ENCODE data around the gene ITPR3.

GRCh38 chr6:33697845-33698244 is 76.7 kb downstream of the ITPR3 start:
- TF ChIP-seq CTCF (IDR thresholded peaks at IDR 0.05) (no peak), POLR2A (IDR thresholded peaks at IDR 0.05) (no peak)
